CD4-positive, alpha-beta T cell treated with Interleukin-4 for 4 hours (primary cell): ENCODE measurements around the gene SEPTIN10.
"Not testable (repeated sequence)": the region's sequence is repeated elsewhere in the genome, so short reads cannot be mapped to it uniquely, and the experiment has no call there.

Experiments used
- DNase-seq: peaks from one replicate; pipeline ENCODE4 v3.0.0-alpha.2; 2020

The SEPTIN10 gene

GRCh38 chr2:109601783-109602182, 12.0 kb downstream of the SEPTIN10 start:
- DNase-seq, result no peak

GRCh38 chr2:109597283-109597682, 16.5 kb downstream of the SEPTIN10 start:
- DNase-seq, result no peak

GRCh38 chr2:109595644-109596043, 18.1 kb downstream of the SEPTIN10 start:
- DNase-seq, result no peak

- DNase-seq, result no peak
These were observed 19.4 kb downstream of the SEPTIN10 start for GRCh38 chr2:109594246-109594885.

GRCh38 chr2:109592905-109593304, 20.9 kb downstream of the SEPTIN10 start:
- DNase-seq, result no peak

- DNase-seq, result no peak
These were observed 22.6 kb downstream of the SEPTIN10 start for GRCh38 chr2:109591206-109591605.

- DNase-seq, result no peak
These were observed 27.1 kb downstream of the SEPTIN10 start for GRCh38 chr2:109586687-109587086.

- no peak for DNase-seq
These were observed 30.6 kb downstream of the SEPTIN10 start for GRCh38 chr2:109582928-109583895.

GRCh38 chr2:109577630-109578029, 36.1 kb downstream of the SEPTIN10 start:
- DNase-seq, result not testable (repeated sequence)

- DNase-seq, result no peak
These were observed 38.4 kb downstream of the SEPTIN10 start for GRCh38 chr2:109575373-109575772.

GRCh38 chr2:109563980-109564550, 49.7 kb downstream of the SEPTIN10 start:
- no peak for DNase-seq

- DNase-seq, result no peak
These were observed 50.5 kb downstream of the SEPTIN10 start for GRCh38 chr2:109563288-109563687.

GRCh38 chr2:109562421-109562820, 51.3 kb downstream of the SEPTIN10 start:
- DNase-seq, result no peak

GRCh38 chr2:109560265-109560664, 53.5 kb downstream of the SEPTIN10 start:
- no peak for DNase-seq

- DNase-seq, result no peak
These were observed 55.5 kb downstream of the SEPTIN10 start for GRCh38 chr2:109558076-109558882.

GRCh38 chr2:109557309-109557708, 56.5 kb downstream of the SEPTIN10 start:
- DNase-seq, result no peak

GRCh38 chr2:109555346-109555900, 58.3 kb downstream of the SEPTIN10 start:
- no peak for DNase-seq

- DNase-seq, result no peak
These were observed 59.0 kb downstream of the SEPTIN10 start for GRCh38 chr2:109554758-109555157.

GRCh38 chr2:109549016-109549590, 64.7 kb downstream of the SEPTIN10 start:
- no peak for DNase-seq

GRCh38 chr2:109547280-109547679, 66.5 kb downstream of the SEPTIN10 start:
- no peak for DNase-seq

GRCh38 chr2:109545828-109546713, 67.7 kb downstream of the SEPTIN10 start:
- DNase-seq, result peak; percentile 54
